Skeletal muscle satellite cell (primary cell): ENCODE data around the gene TOP2B. TPM values are rescaled to one million over a fixed set of nuclear protein-coding genes. Genes with fewer than 3 reads are reported as not detected.
A peak's percentile ranks its signal among the peaks of the same experiment; 100 is the strongest.

Experiments
- H3K27me3 ChIP-seq: 2 replicates; pipeline ENCODE4 v1.7.0; 2013; ENCODE audit warnings: low read length; ENCODE audit not compliant: control insufficient read depth, insufficient read depth
- H3K36me3 ChIP-seq: 2 replicates; pipeline ENCODE4 v1.7.0; 2013; ENCODE audit warnings: mild to moderate bottlenecking, control low read depth, low read length; ENCODE audit not compliant: insufficient read depth
- H3K4me1 ChIP-seq: 2 replicates; pipeline ENCODE4 v1.7.0; 2013; ENCODE audit warnings: low read length; ENCODE audit not compliant: control insufficient read depth, insufficient read depth
- H3K4me2 ChIP-seq: 2 replicates; pipeline ENCODE4 v1.7.0; 2013; ENCODE audit warnings: mild to moderate bottlenecking, low read length
- H3K4me3 ChIP-seq: 2 replicates; pipeline ENCODE4 v1.7.0; 2013; ENCODE audit warnings: low read length
- H3K9ac ChIP-seq: 2 replicates; pipeline ENCODE4 v1.7.0; 2013; ENCODE audit warnings: mild to moderate bottlenecking, low read depth, low read length, moderate library complexity
- H3K9me3 ChIP-seq: replicated peaks from 2 replicates; pipeline ENCODE4 v1.7.0; 2013; ENCODE audit warnings: mild to moderate bottlenecking, control low read depth, low read length
- total RNA-seq: library from RNA; depleted of rRNA; stranded (reverse); fragments of >200 nt; gene quantifications from 2 replicates; pipeline ENCODE4 v1.2.3, GENCODE V29; 2012; rRNA removed

The TOP2B gene
- 40.4 and 56.0 TPM in 2 replicates for total RNA-seq

- Histone ChIP-seq H3K4me1 (peaks cover 24% of the 10 kb centered on the region), H3K36me3 (no peaks in the 10 kb centered on the region), H3K4me2 (peak within 1 kb of the TSS; percentile 87), H3K9me3 (no peaks in the 10 kb centered on the region), H3K27me3 (no peaks in the 10 kb centered on the region), H3K9ac (peak within 1 kb of the TSS; percentile 95), H3K4me3 (peak within 1 kb of the TSS; percentile 76)
Observed at GRCh38 chr3:25664812-25665314, at the start of gene TOP2B. Gene TOP2B (minus strand): TSS chr3:25664907. CDS start chr3:25664297, 610 bp downstream.

- no peak overlapping the region for H3K4me2 ChIP-seq
- H3K36me3 ChIP-seq, result no peaks in the 10 kb centered on the region
- H3K9me3 ChIP-seq, result no peaks in the 10 kb centered on the region
- no peaks in the 10 kb centered on the region for H3K4me1 ChIP-seq
- H3K9ac ChIP-seq, result no peak overlapping the region
- no peaks in the 10 kb centered on the region for H3K27me3 ChIP-seq
- H3K4me3 ChIP-seq, result no peak overlapping the region
Observed at GRCh38 chr3:25713341-25713985, 48.8 kb upstream of the TOP2B start.

GRCh38 chr3:25711090-25711489, 46.4 kb upstream of the TOP2B start:
- no peaks in the 10 kb centered on the region for H3K36me3 ChIP-seq
- H3K4me1 ChIP-seq, result no peaks in the 10 kb centered on the region
- no peak overlapping the region for H3K4me3 ChIP-seq
- H3K4me2 ChIP-seq, result no peak overlapping the region
- H3K27me3 ChIP-seq, result peaks cover 6% of the 10 kb centered on the region
- no peaks in the 10 kb centered on the region for H3K9me3 ChIP-seq
- no peak overlapping the region for H3K9ac ChIP-seq

- Histone ChIP-seq H3K36me3 (no peaks in the 10 kb centered on the region), H3K4me1 (no peaks in the 10 kb centered on the region), H3K27me3 (peaks cover 6% of the 10 kb centered on the region), H3K9me3 (no peaks in the 10 kb centered on the region), H3K9ac (no peak overlapping the region), H3K4me2 (no peak overlapping the region), H3K4me3 (no peak overlapping the region)
Observed at GRCh38 chr3:25708036-25708435, 43.3 kb upstream of the TOP2B start.

GRCh38 chr3:25707268-25707926, 42.7 kb upstream of the TOP2B start:
- Histone ChIP-seq H3K4me3 (no peak overlapping the region), H3K27me3 (peaks cover 6% of the 10 kb centered on the region), H3K36me3 (no peaks in the 10 kb centered on the region), H3K4me1 (no peaks in the 10 kb centered on the region), H3K9ac (no peak overlapping the region), H3K9me3 (no peaks in the 10 kb centered on the region), H3K4me2 (no peak overlapping the region)

- H3K4me3 ChIP-seq, result no peak overlapping the region
Observed at GRCh38 chr3:25706213-25706612, 41.5 kb upstream of the TOP2B start.

GRCh38 chr3:25697553-25697952, 32.8 kb upstream of the TOP2B start:
- no peak overlapping the region for H3K4me3 ChIP-seq
- H3K4me2 ChIP-seq, result no peak overlapping the region
- H3K4me1 ChIP-seq, result no peaks in the 10 kb centered on the region
- no peaks in the 10 kb centered on the region for H3K36me3 ChIP-seq
- H3K9me3 ChIP-seq, result no peaks in the 10 kb centered on the region
- no peaks in the 10 kb centered on the region for H3K27me3 ChIP-seq
- H3K9ac ChIP-seq, result no peak overlapping the region

More at GRCh38 chr3:25706213-25706612, 41.5 kb upstream of the TOP2B start:
- Histone ChIP-seq H3K9me3 (no peaks in the 10 kb centered on the region), H3K27me3 (peaks cover 6% of the 10 kb centered on the region), H3K36me3 (no peaks in the 10 kb centered on the region), H3K4me1 (no peaks in the 10 kb centered on the region), H3K4me2 (no peak overlapping the region), H3K9ac (no peak overlapping the region)

GRCh38 chr3:25695731-25696420, 31.2 kb upstream of the TOP2B start:
- no peak overlapping the region for H3K4me2 ChIP-seq
- H3K4me3 ChIP-seq, result no peak overlapping the region
- H3K9me3 ChIP-seq, result no peaks in the 10 kb centered on the region
- H3K36me3 ChIP-seq, result no peaks in the 10 kb centered on the region
- no peaks in the 10 kb centered on the region for H3K4me1 ChIP-seq
- no peak overlapping the region for H3K9ac ChIP-seq
- peaks cover 6% of the 10 kb centered on the region for H3K27me3 ChIP-seq

GRCh38 chr3:25693238-25693637, 28.5 kb upstream of the TOP2B start:
- Histone ChIP-seq H3K9ac (no peak overlapping the region), H3K4me2 (no peak overlapping the region), H3K36me3 (no peaks in the 10 kb centered on the region), H3K4me1 (no peaks in the 10 kb centered on the region), H3K4me3 (no peak overlapping the region), H3K27me3 (peaks cover 8% of the 10 kb centered on the region), H3K9me3 (no peaks in the 10 kb centered on the region)

- no peaks in the 10 kb centered on the region for H3K4me1 ChIP-seq
- H3K27me3 ChIP-seq, result peaks cover 8% of the 10 kb centered on the region
- no peaks in the 10 kb centered on the region for H3K36me3 ChIP-seq
- H3K4me2 ChIP-seq, result no peak overlapping the region
- H3K9me3 ChIP-seq, result no peaks in the 10 kb centered on the region
- no peak overlapping the region for H3K4me3 ChIP-seq
- H3K9ac ChIP-seq, result no peak overlapping the region
Observed at GRCh38 chr3:25692341-25692740, 27.6 kb upstream of the TOP2B start.

GRCh38 chr3:25690768-25691533, 26.2 kb upstream of the TOP2B start:
- H3K4me3 ChIP-seq, result no peak overlapping the region
- H3K27me3 ChIP-seq, result peaks cover 8% of the 10 kb centered on the region
- H3K9me3 ChIP-seq, result no peaks in the 10 kb centered on the region
- H3K4me2 ChIP-seq, result no peak overlapping the region
- H3K4me1 ChIP-seq, result no peaks in the 10 kb centered on the region
- H3K36me3 ChIP-seq, result no peaks in the 10 kb centered on the region
- H3K9ac ChIP-seq, result no peak overlapping the region
